K562 (cell line): ENCODE measurements around the gene GAK. TPM values are rescaled to one million over a fixed set of nuclear protein-coding genes. Genes with fewer than 3 reads are reported as not detected.

Experiments used
- ATAC-seq: fragments of 200-7000 bp; cut with Tn5 transposase; 3 replicates; pipeline ENCODE4 v1.9.1; 2020; ENCODE audit warnings: moderate library complexity
- BruUV-seq: library from RNA; stranded (reverse); fragments of 400-500 nt; replicated peaks from 2 replicates; lab custom pipeline; 2021; lab: Mats Ljungman, UMichigan
- CTCF ChIA-PET: fragments of 300-600 bp; formaldehyde crosslinking; extraction: SDS; loops from one replicate; lab custom pipeline; 2021; ENCODE audit warnings: low intra/inter-chr PET ratio; lab: Yijun Ruan, JAX
- POLR2A ChIA-PET: fragments of 300-600, 350-650 bp; sonication (Branson Sonifier 250); formaldehyde crosslinking; extraction: SDS; loops from one replicate; lab custom pipeline; 2021; ENCODE audit warnings: antibody characterized with exemption, inconsistent platforms; lab: Yijun Ruan, JAX
- DNase-seq, 4 experiments: peaks; one replicate each; pipeline versions ENCODE4 v3.0.0 to v3.0.0-alpha.2; 2011 to 2018; ENCODE audit warnings: low spot score in 3 of 4, mixed read lengths in 3 of 4; ENCODE audit errors: extremely low read depth in 1 of 4
- FAIRE-seq: peaks from 2 replicates; lab custom pipeline; 2011; peaks lifted over from hg19 to GRCh38; lab: Jason Lieb, UNC
- H2AFZ ChIP-seq: 2 replicates; pipeline ENCODE4 v1.6.0; 2011; ENCODE audit warnings: low read depth, low read length, control low read depth, inconsistent platforms
- H3K27ac ChIP-seq: fragments of 200-600 bp; 3 replicates; pipeline ENCODE4 v1.8.0; 2011; ENCODE audit warnings: low read depth, mild to moderate bottlenecking, control low read depth, inconsistent platforms, low read length, moderate library complexity, mixed read lengths; ENCODE audit errors: extremely low read depth
- H3K27me3 ChIP-seq, 2 experiments: fragments of 300-600 bp in 1 of 2; 2 replicates in 1 of 2; 3 replicates in 1 of 2; pipeline versions ENCODE4 v1.6.0 to v1.8.0; 2011; ENCODE audit warnings: inconsistent platforms in 2 of 2, low read length in 2 of 2, mild to moderate bottlenecking in 1 of 2, mixed read lengths in 1 of 2, moderate library complexity in 1 of 2; ENCODE audit not compliant: control insufficient read depth in 2 of 2, insufficient read depth in 2 of 2
- H3K36me3 ChIP-seq: fragments of 300-600 bp; 3 replicates; pipeline ENCODE4 v1.8.0; 2011; ENCODE audit warnings: mild to moderate bottlenecking, low read length, inconsistent platforms; ENCODE audit not compliant: control insufficient read depth, insufficient read depth
- H3K4me1 ChIP-seq, 2 experiments: fragments of 200-600 bp in 1 of 2; replicated peaks in 1 of 2; 2 replicates in 1 of 2; 3 replicates in 1 of 2; pipeline versions ENCODE4 v1.5.1 to v1.8.0; 2011; ENCODE audit warnings: inconsistent platforms in 2 of 2, low read length in 2 of 2, mild to moderate bottlenecking in 1 of 2, mixed read lengths in 1 of 2, moderate library complexity in 1 of 2; ENCODE audit not compliant: control insufficient read depth in 2 of 2, insufficient read depth in 2 of 2
- H3K4me2 ChIP-seq: 2 replicates; pipeline ENCODE4 v1.6.1; 2011; ENCODE audit warnings: low read length, control low read depth, inconsistent platforms, mixed read lengths; ENCODE audit not compliant: insufficient read depth
- H3K4me3 ChIP-seq: fragments of 200-600 bp; sonication (generic), shearing (Covaris generic); 2 replicates; pipeline ENCODE4 v1.5.1; 2016; ENCODE audit warnings: control low read depth, inconsistent platforms
- H3K79me2 ChIP-seq: fragments of 200-600 bp; 3 replicates; pipeline ENCODE4 v1.8.0; 2011; ENCODE audit warnings: low read length, inconsistent platforms; ENCODE audit not compliant: control insufficient read depth, insufficient read depth
- H3K9ac ChIP-seq, 2 experiments: 2 replicates each; pipeline versions ENCODE4 v1.6.0 to v1.6.1; 2011; ENCODE audit warnings: low read depth in 2 of 2, low read length in 2 of 2, control low read depth in 1 of 2, inconsistent platforms in 1 of 2, mild to moderate bottlenecking in 1 of 2, mixed read lengths in 1 of 2; ENCODE audit not compliant: insufficient read depth in 1 of 2
- H3K9me1 ChIP-seq: one replicate; pipeline ENCODE4 v1.6.0; 2011; ENCODE audit warnings: inconsistent platforms, mild to moderate bottlenecking, low read length, moderate library complexity; ENCODE audit not compliant: control insufficient read depth, insufficient read depth
- H3K9me3 ChIP-seq: replicated peaks from 2 replicates; pipeline ENCODE4 v1.5.1; 2011; ENCODE audit warnings: low read depth, low read length, inconsistent platforms; ENCODE audit not compliant: control insufficient read depth, insufficient read depth
- H4K20me1 ChIP-seq: replicated peaks from 2 replicates; pipeline ENCODE4 v1.6.1; 2011; ENCODE audit warnings: low read length, inconsistent platforms, mixed read lengths; ENCODE audit not compliant: control insufficient read depth, insufficient read depth
- E4F1 ChIP-seq: fragments of 250-450 bp; sonication (Bioruptor Pico); IDR thresholded peaks from 2 replicates; pipeline ENCODE4 v1.5.0; 2021; ENCODE audit warnings: mild to moderate bottlenecking, borderline replicate concordance
- GABPB2 ChIP-seq: fragments of 250-450 bp; sonication (Bioruptor Pico); conservative IDR thresholded peaks from 2 replicates; pipeline ENCODE4 v1.5.1; 2021; ENCODE audit warnings: mild to moderate bottlenecking
- GTF2A2 ChIP-seq: IDR thresholded peaks from 2 replicates; pipeline ENCODE4 v1.6.1; 2016; ENCODE audit warnings: mild to moderate bottlenecking, missing genetic modification characterization, missing compliant biosample characterization
- HDAC3 ChIP-seq: fragments of 450-650 bp; IDR thresholded peaks from 2 replicates; pipeline ENCODE4 v1.6.1; 2018; ENCODE audit warnings: borderline replicate concordance, mild to moderate bottlenecking, moderate library complexity; ENCODE audit not compliant: partially characterized antibody
- HES1 ChIP-seq: fragments of 450-650 bp; IDR thresholded peaks from 2 replicates; pipeline ENCODE4 v1.6.1; 2016; ENCODE audit warnings: low read depth, mild to moderate bottlenecking, moderate library complexity
- HMG20B ChIP-seq: fragments of 250-450 bp; sonication (Bioruptor Pico); IDR thresholded peaks from 2 replicates; pipeline ENCODE4 v1.5.0; 2021; ENCODE audit warnings: mild to moderate bottlenecking
- MXI1 ChIP-seq: IDR thresholded peaks from 2 replicates; pipeline ENCODE4 v1.6.1; 2011; ENCODE audit warnings: low read depth, mild to moderate bottlenecking, improper control_type of control experiment, low read length
- NCOA2 ChIP-seq, 2 experiments: fragments of 450-650 bp; IDR thresholded peaks; 2 replicates each; pipeline ENCODE4 v1.6.1; 2018; ENCODE audit warnings: mild to moderate bottlenecking in 2 of 2, moderate library complexity in 1 of 2; ENCODE audit not compliant: partially characterized antibody in 2 of 2
- NFE2 ChIP-seq: IDR thresholded peaks from 2 replicates; pipeline ENCODE4 v1.6.1; 2014; ENCODE audit warnings: antibody characterized with exemption, low read depth
- OTX1 ChIP-seq: fragments of 450-650 bp; formaldehyde crosslinking; IDR thresholded peaks from 2 replicates; pipeline ENCODE4 v1.4.0; 2022; ENCODE audit warnings: mild to moderate bottlenecking
- SIRT6 ChIP-seq: IDR thresholded peaks from one replicate; pipeline ENCODE4 v1.6.1; 2012; ENCODE audit warnings: low read depth, mild to moderate bottlenecking, control low read depth, inconsistent platforms, low read length, moderate library complexity
- TGIF2 ChIP-seq: sonication (generic); formaldehyde crosslinking; IDR thresholded peaks from 2 replicates; pipeline ENCODE4 v1.8.1; 2022; ENCODE audit warnings: mild to moderate bottlenecking, missing genetic modification reagents, moderate library complexity
- TRIM24 ChIP-seq, 2 experiments: fragments of 450-650 bp; IDR thresholded peaks; 2 replicates each; pipeline ENCODE4 v1.6.1; 2016
- UBTF ChIP-seq, 2 experiments: IDR thresholded peaks; 2 replicates each; pipeline ENCODE4 v1.6.1; 2012; ENCODE audit warnings: improper control_type of control experiment in 2 of 2, low read depth in 2 of 2, low read length in 2 of 2, borderline replicate concordance in 1 of 2
- XRCC4 ChIP-seq: IDR thresholded peaks from one replicate; pipeline ENCODE4 v1.6.1; 2011; ENCODE audit not compliant: insufficient read depth, insufficient read length; ENCODE audit errors: extremely low read depth
- ZBTB26 ChIP-seq: fragments of 450-650 bp; formaldehyde crosslinking; IDR thresholded peaks from 2 replicates; pipeline ENCODE4 v1.4.0; 2022; ENCODE audit warnings: missing genetic modification characterization
- ZNF174 ChIP-seq: fragments of 250-450 bp; sonication (Bioruptor Pico); IDR thresholded peaks from 2 replicates; pipeline ENCODE4 v1.4.0; 2020; ENCODE audit warnings: mild to moderate bottlenecking
- ZNF696 ChIP-seq: fragments of 250-450 bp; sonication (Bioruptor Pico); conservative IDR thresholded peaks from 2 replicates; pipeline ENCODE4 v1.4.0; 2020; ENCODE audit warnings: mild to moderate bottlenecking, moderate library complexity
- WGBS: fragments of 100-300 bp; shearing (Covaris generic); methylation state at CpG from one replicate; pipeline ENCODE4 v1.1.6; 2016; ENCODE audit warnings: low coverage, mixed read lengths; ENCODE audit not compliant: insufficient coverage; ENCODE audit errors: missing lambda C conversion rate; 5-methylcytosine and 5-hydroxymethylcytosine counted together
- in situ Hi-C: fragments of 300-500 bp; cut with MboI; formaldehyde crosslinking; loops from 4 replicates; pipeline ENCODE4 v1.15.0; 2018; ENCODE audit warnings: inconsistent platforms, mixed read lengths
- intact Hi-C: fragments of 100-400 bp; cut with micrococcal nuclease; formaldehyde crosslinking; loops from 2 replicates; pipeline ENCODE4 v1.14.2; 2022
- polyA plus RNA-seq, 8 experiments: library from polyadenylated mRNA; depleted of rRNA in 4 of 8; stranded (reverse) in 5 of 8; unstranded in 3 of 8; fragments of >200 nt; fragmentation: Nextera tagmentation in 2 of 8; fragmentation: Illumina TruSeq in 1 of 8; extraction: Ambion mirVana in 2 of 8; extraction: Trizol in 1 of 8; gene quantifications; 2 replicates each; pipeline versions ENCODE4 v1.2.1 to v1.2.3, GENCODE V29; 2011 to 2014; ENCODE audit warnings: inconsistent platforms in 1 of 8, missing spikeins in 1 of 8
- total RNA-seq, 7 experiments: library from RNA; depleted of rRNA in 6 of 7; stranded (reverse); fragments of >200 nt in 6 of 7; fragmentation: Illumina TruSeq in 2 of 7; extraction: Trizol in 2 of 7; gene quantifications; 2 replicates each; pipeline versions ENCODE4 v1.2.1 to v1.2.3, GENCODE V29; 2011 to 2021; ENCODE audit warnings: low replicate concordance in 1 of 7

The GAK gene
- total and polyA plus RNA-seq, 9 of the 15 experiments (the other 6 are each of a cell fraction or from before 2014, with no cell fraction given), result 1.3 to 102 (median 16.2) TPM

GRCh38 chr4:896216-896615, 35.9 kb downstream of the GAK start:
- no peak for FAIRE-seq
- BruUV-seq, result TSS peak; percentile 30
- TF ChIP-seq SIRT6, result no peak
- no peak for TF ChIP-seq UBTF (IDR thresholded peaks at IDR 0.05; ENCODE audit: borderline replicate concordance in 1 of 2, low read depth in 2 of 2, low read length in 2 of 2)
- no peak for TF ChIP-seq GTF2A2 (tag)
- no peak for TF ChIP-seq ZBTB26 (CRISPR knock-in tag)
- no peak for TF ChIP-seq TGIF2 (CRISPR knock-in tag)
- no peak for TF ChIP-seq HES1
- no peak for TF ChIP-seq XRCC4
- TF ChIP-seq ZNF696, result no peak
- no peak for TF ChIP-seq E4F1 (CRISPR knock-in tag)
- no peak for TF ChIP-seq GABPB2 (CRISPR knock-in tag)
- TF ChIP-seq ZNF174, result no peak
- TF ChIP-seq HMG20B (CRISPR knock-in tag), result no peak
- no peak for TF ChIP-seq NFE2
- no peak for TF ChIP-seq TRIM24 (IDR thresholded peaks at IDR 0.05)
- TF ChIP-seq MXI1, result no peak
- no peak for TF ChIP-seq HDAC3
- no peak for TF ChIP-seq OTX1 (CRISPR knock-in tag)
- no peak for TF ChIP-seq NCOA2 (IDR thresholded peaks at IDR 0.05; ENCODE audit: partially characterized antibody in 2 of 2)

More at GRCh38 chr4:896216-896615, 35.9 kb downstream of the GAK start:
- ATAC-seq, result no peak
- Histone ChIP-seq H3K27me3 (no peaks in the 10 kb centered on the region), H3K4me2 (no peak overlapping the region), H3K36me3 (peaks cover 73% of the 10 kb centered on the region; the same call in 1 of the 3 replicates), H3K9me1 (no peaks in the 10 kb centered on the region), H2AFZ (no peak overlapping the region), H3K4me3 (no peak overlapping the region), H3K27ac (no peak overlapping the region), H3K9me3 (no peaks in the 10 kb centered on the region), H4K20me1 (no peaks in the 10 kb centered on the region; the same call in 1 of the 2 replicates), H3K79me2 (no peaks in the 10 kb centered on the region), H3K4me1 (peaks cover 0 to 36% of the 10 kb centered on the region in 2 experiments; a peak in 2 of 5 replicates), H3K9ac (no peak overlapping the region)
- intact Hi-C loops, result no loop called here
- DNase-seq, result no peak
- 96% methylated on average over 8 of the region's 13 CpGs for WGBS
- ChIA-PET POLR2A (no interaction called here), CTCF (no interaction called here)
- in situ Hi-C loops, result no loop called here
